Central memory CD8-positive, alpha-beta T cell (primary cell): ENCODE data around the gene PNRC1.
"Not testable (repeated sequence)": the region's sequence is repeated elsewhere in the genome, so short reads cannot be mapped to it uniquely, and the experiment has no call there.

Experiments
- ATAC-seq: fragments of 150-1000 bp; cut with Tn5 transposase; replicated peaks from 2 replicates; pipeline ENCODE4 v1.10.0; 2022; ENCODE audit warnings: mild to moderate bottlenecking, moderate FRiP score, moderate number of reproducible peaks; ENCODE audit not compliant: poor library complexity, severe bottlenecking; ENCODE audit errors: extremely low read depth
- DNase-seq, 2 donors: peaks; one replicate each; pipeline ENCODE4 v3.0.0; 2021; ENCODE audit warnings: low spot score in 2 of 2
- H3K27ac Mint-ChIP-seq: one replicate; pipeline ENCODE4 v1.8.0; 2022; ENCODE audit warnings: low read depth, mild to moderate bottlenecking, moderate library complexity, mixed read lengths
- H3K27me3 Mint-ChIP-seq: one replicate; pipeline ENCODE4 v1.8.0; 2022; ENCODE audit warnings: mixed read lengths
- H3K36me3 Mint-ChIP-seq: one replicate; pipeline ENCODE4 v1.8.0; 2022; ENCODE audit warnings: mild to moderate bottlenecking, moderate library complexity, mixed read lengths; ENCODE audit not compliant: insufficient read depth
- H3K4me1 Mint-ChIP-seq: one replicate; pipeline ENCODE4 v1.8.0; 2022; ENCODE audit warnings: mixed read lengths
- H3K4me3 Mint-ChIP-seq: one replicate; pipeline ENCODE4 v1.8.0; 2022; ENCODE audit warnings: mild to moderate bottlenecking, moderate library complexity, mixed read lengths
- H3K9me3 Mint-ChIP-seq: one replicate; pipeline ENCODE4 v1.8.0; 2022; ENCODE audit warnings: mixed read lengths

The PNRC1 gene

GRCh38 chr6:89066121-89066520, 14.4 kb upstream of the PNRC1 start:
- peaks cover 28% of the 10 kb centered on the region for H3K27me3 Mint-ChIP-seq
- H3K9me3 Mint-ChIP-seq, H3K27ac Mint-ChIP-seq, DNase-seq, H3K4me3 Mint-ChIP-seq, ATAC-seq, H3K36me3 Mint-ChIP-seq, H3K4me1 Mint-ChIP-seq: not testable (repeated sequence)

GRCh38 chr6:89066940-89067646, 13.5 kb upstream of the PNRC1 start:
- Mint-ChIP-seq H3K4me1 (peaks cover 7% of the 10 kb centered on the region), H3K27me3 (peaks cover 28% of the 10 kb centered on the region), H3K27ac (no peak overlapping the region), H3K36me3 (no peaks in the 10 kb centered on the region), H3K9me3 (no peaks in the 10 kb centered on the region), H3K4me3 (no peak overlapping the region)
- DNase-seq (no peak), ATAC-seq (no peak)

- H3K27ac Mint-ChIP-seq: no peak overlapping the region
- H3K4me1 Mint-ChIP-seq: peaks cover 7% of the 10 kb centered on the region
- H3K36me3 Mint-ChIP-seq: no peaks in the 10 kb centered on the region
- H3K9me3 Mint-ChIP-seq: no peaks in the 10 kb centered on the region
- ATAC-seq (no peak), DNase-seq (no peak)
- peaks cover 28% of the 10 kb centered on the region for H3K27me3 Mint-ChIP-seq
- H3K4me3 Mint-ChIP-seq: no peak overlapping the region
Measured at GRCh38 chr6:89067796-89068195, 12.8 kb upstream of the PNRC1 start.

- Mint-ChIP-seq H3K36me3 (no peaks in the 10 kb centered on the region), H3K27me3 (peaks cover 28% of the 10 kb centered on the region), H3K4me1 (peaks cover 7% of the 10 kb centered on the region), H3K4me3 (no peak overlapping the region), H3K9me3 (no peaks in the 10 kb centered on the region), H3K27ac (no peak overlapping the region)
- DNase-seq (no peak), ATAC-seq (no peak)
Measured at GRCh38 chr6:89068695-89069094, 11.9 kb upstream of the PNRC1 start.

GRCh38 chr6:89069536-89070163, 10.9 kb upstream of the PNRC1 start:
- H3K27ac Mint-ChIP-seq: no peak overlapping the region
- no peak for ATAC-seq
- H3K27me3 Mint-ChIP-seq: peaks cover 28% of the 10 kb centered on the region
- H3K4me1 Mint-ChIP-seq: peaks cover 7% of the 10 kb centered on the region
- no peaks in the 10 kb centered on the region for H3K9me3 Mint-ChIP-seq
- DNase-seq: no peak
- no peaks in the 10 kb centered on the region for H3K36me3 Mint-ChIP-seq
- no peak overlapping the region for H3K4me3 Mint-ChIP-seq

- H3K27ac Mint-ChIP-seq: no peak overlapping the region
Measured at GRCh38 chr6:89071036-89071435, 9.5 kb upstream of the PNRC1 start.

GRCh38 chr6:89073014-89073620, 7.4 kb upstream of the PNRC1 start:
- no peak for DNase-seq
- ATAC-seq: no peak
- Mint-ChIP-seq H3K36me3 (peaks cover 2% of the 10 kb centered on the region), H3K9me3 (no peaks in the 10 kb centered on the region), H3K27ac (no peak overlapping the region), H3K27me3 (peaks cover 11% of the 10 kb centered on the region), H3K4me3 (no peak overlapping the region), H3K4me1 (peaks cover 7% of the 10 kb centered on the region)

More at GRCh38 chr6:89071036-89071435, 9.5 kb upstream of the PNRC1 start:
- Mint-ChIP-seq H3K27me3 (peaks cover 28% of the 10 kb centered on the region), H3K36me3 (no peaks in the 10 kb centered on the region), H3K4me1 (peaks cover 7% of the 10 kb centered on the region), H3K4me3 (no peak overlapping the region), H3K9me3 (no peaks in the 10 kb centered on the region)
- ATAC-seq (no peak), DNase-seq (no peak)

- no peak overlapping the region for H3K4me3 Mint-ChIP-seq
- peaks cover 11% of the 10 kb centered on the region for H3K4me1 Mint-ChIP-seq
- no peak for DNase-seq
- H3K9me3 Mint-ChIP-seq: no peaks in the 10 kb centered on the region
- no peak overlapping the region for H3K27ac Mint-ChIP-seq
- peaks cover 9% of the 10 kb centered on the region for H3K27me3 Mint-ChIP-seq
- no peak for ATAC-seq
- H3K36me3 Mint-ChIP-seq: peaks cover 4% of the 10 kb centered on the region
Measured at GRCh38 chr6:89073840-89074239, 6.7 kb upstream of the PNRC1 start.

- H3K9me3 Mint-ChIP-seq: no peaks in the 10 kb centered on the region
- peak overlapping the region; percentile 97 for H3K27ac Mint-ChIP-seq
- peak overlapping the region; percentile 94 for H3K4me3 Mint-ChIP-seq
- DNase-seq: peak; percentile 26 to 67
- H3K27me3 Mint-ChIP-seq: no peaks in the 10 kb centered on the region
- H3K4me1 Mint-ChIP-seq: peaks cover 36% of the 10 kb centered on the region
- ATAC-seq: peak; percentile 49
- H3K36me3 Mint-ChIP-seq: peaks cover 57% of the 10 kb centered on the region
Measured at GRCh38 chr6:89079511-89080234, 878 bp upstream of the PNRC1 start.

- DNase-seq (no peak), ATAC-seq (no peak)
- Mint-ChIP-seq H3K27me3 (no peaks in the 10 kb centered on the region), H3K4me3 (peak overlapping the region; percentile 94), H3K4me1 (peaks cover 47% of the 10 kb centered on the region), H3K36me3 (peaks cover 71% of the 10 kb centered on the region), H3K9me3 (no peaks in the 10 kb centered on the region), H3K27ac (peak overlapping the region; percentile 97)
Measured at GRCh38 chr6:89081129-89081422, 525 bp downstream of the PNRC1 start.

- no peaks in the 10 kb centered on the region for H3K9me3 Mint-ChIP-seq
- DNase-seq (peak; percentile 96 to 98), ATAC-seq (peak; percentile 47)
- peaks cover 77% of the 10 kb centered on the region for H3K36me3 Mint-ChIP-seq
- H3K27ac Mint-ChIP-seq: peak overlapping the region; percentile 97
- H3K4me3 Mint-ChIP-seq: peak overlapping the region; percentile 94
- no peaks in the 10 kb centered on the region for H3K27me3 Mint-ChIP-seq
- peaks cover 53% of the 10 kb centered on the region for H3K4me1 Mint-ChIP-seq
Measured at GRCh38 chr6:89081423-89082322, 1.1 kb downstream of the PNRC1 start.

- DNase-seq (no peak), ATAC-seq (no peak)
- Mint-ChIP-seq H3K27ac (peak overlapping the region; percentile 97), H3K9me3 (no peaks in the 10 kb centered on the region), H3K4me1 (peaks cover 59% of the 10 kb centered on the region), H3K36me3 (peaks cover 78% of the 10 kb centered on the region), H3K27me3 (no peaks in the 10 kb centered on the region), H3K4me3 (peak overlapping the region; percentile 94)
Measured at GRCh38 chr6:89082486-89082891, 1.9 kb downstream of the PNRC1 start.
